Islet of Langerhans (tissue), 1 donor: ENCODE results near the gene MAP2K5.

Experiments used
- FAIRE-seq: peaks from one replicate; lab custom pipeline; 2011; peaks lifted over from hg19 to GRCh38; lab: Jason Lieb, UNC

Gene MAP2K5

GRCh38 chr15:67825881-67826716, 283.6 kb downstream of the MAP2K5 start:
- FAIRE-seq: no peak

- FAIRE-seq: no peak
These were observed 284.4 kb downstream of the MAP2K5 start for GRCh38 chr15:67826717-67827561.

GRCh38 chr15:67827562-67828277, 285.2 kb downstream of the MAP2K5 start:
- no peak for FAIRE-seq

GRCh38 chr15:67828278-67828968, 285.9 kb downstream of the MAP2K5 start:
- FAIRE-seq: no peak

GRCh38 chr15:67828969-67829646, 286.6 kb downstream of the MAP2K5 start:
- no peak for FAIRE-seq

GRCh38 chr15:67829647-67830504, 287.4 kb downstream of the MAP2K5 start:
- FAIRE-seq: no peak

- FAIRE-seq: no peak
These were observed 288.9 kb downstream of the MAP2K5 start for GRCh38 chr15:67831363-67831762.

- FAIRE-seq: no peak
These were observed 289.6 kb downstream of the MAP2K5 start for GRCh38 chr15:67832031-67832551.

GRCh38 chr15:67832897-67833709, 290.6 kb downstream of the MAP2K5 start:
- FAIRE-seq: no peak

- FAIRE-seq: no peak
These were observed 291.4 kb downstream of the MAP2K5 start for GRCh38 chr15:67833710-67834511.

GRCh38 chr15:67834581-67835296, 292.2 kb downstream of the MAP2K5 start:
- FAIRE-seq: no peak

GRCh38 chr15:67835297-67836133, 293.0 kb downstream of the MAP2K5 start:
- FAIRE-seq: no peak

- no peak for FAIRE-seq
These were observed 293.6 kb downstream of the MAP2K5 start for GRCh38 chr15:67836134-67836455.

GRCh38 chr15:67836477-67836876, 294.0 kb downstream of the MAP2K5 start:
- FAIRE-seq: no peak

GRCh38 chr15:67836955-67837354, 294.5 kb downstream of the MAP2K5 start:
- FAIRE-seq: no peak

- FAIRE-seq: no peak
These were observed 296.4 kb downstream of the MAP2K5 start for GRCh38 chr15:67838789-67839332.

- FAIRE-seq: no peak
These were observed 297.0 kb downstream of the MAP2K5 start for GRCh38 chr15:67839499-67839928.
